Gastroesophageal sphincter (tissue), 4 donors: ENCODE data around the gene DLGAP4. TPM values are rescaled to one million over a fixed set of nuclear protein-coding genes. Genes with fewer than 3 reads are reported as not detected.

Source experiments
- ATAC-seq: fragments of 150-250 bp; one replicate; pipeline ENCODE4 v1.9.1; 2016; ENCODE audit warnings: mild to moderate bottlenecking, moderate library complexity
- H3K27ac ChIP-seq, 4 donors: fragments of 200-600 bp; sonication (generic) in 3 of 4; 1 replicate in 3 of 4; 2 replicates in 1 of 4; pipeline ENCODE4 v1.5.1; 2016 to 2019
- H3K27me3 ChIP-seq: fragments of 200-600 bp; sonication (generic); one replicate; pipeline ENCODE4 v1.5.1; 2019
- H3K36me3 ChIP-seq, 2 donors: fragments of 200-600 bp; sonication (generic); one replicate each; pipeline ENCODE4 v1.5.1; 2019; ENCODE audit warnings: control low read depth in 1 of 2
- H3K4me1 ChIP-seq, 3 donors: fragments of 200-600 bp; sonication (generic); 1 replicate in 2 of 3; 2 replicates in 1 of 3; pipeline ENCODE4 v1.5.1; 2016 to 2019; ENCODE audit warnings: control low read depth in 2 of 3
- H3K4me3 ChIP-seq, 2 donors: fragments of 200-600 bp; sonication (generic); one replicate each; pipeline ENCODE4 v1.5.1; 2019; ENCODE audit warnings: mild to moderate bottlenecking in 1 of 2, moderate library complexity in 1 of 2
- H3K9me3 ChIP-seq, 3 donors: fragments of 200-600 bp; sonication (generic); one replicate each; pipeline ENCODE4 v1.5.1; 2017 to 2019; ENCODE audit warnings: control low read depth in 2 of 3
- EP300 ChIP-seq: sonication (generic); formaldehyde crosslinking; IDR thresholded peaks from one replicate; pipeline ENCODE4 v1.6.1; 2017; ENCODE audit warnings: antibody characterized with exemption, mild to moderate bottlenecking
- POLR2A ChIP-seq, 2 donors: fragments of 450-650 bp; IDR thresholded peaks; one replicate each; pipeline ENCODE4 v1.6.1; 2017; ENCODE audit warnings: antibody characterized with exemption in 2 of 2, mild to moderate bottlenecking in 2 of 2, moderate library complexity in 1 of 2
- POLR2AphosphoS5 ChIP-seq: sonication (generic); formaldehyde crosslinking; IDR thresholded peaks from one replicate; pipeline ENCODE4 v1.6.1; 2017; ENCODE audit warnings: antibody characterized with exemption
- WGBS, 2 donors: methylation state at CpG; one replicate each; pipeline ENCODE4 v1.1.5; 2018; ENCODE audit warnings: low coverage in 1 of 2; 5-methylcytosine and 5-hydroxymethylcytosine counted together
- total RNA-seq, 4 donors: library from RNA; depleted of rRNA; stranded (reverse); fragments of >200 nt; gene quantifications; one replicate each; pipeline ENCODE4 v1.1.0, GENCODE V29; 2016
- TF ChIP-seq, protein P1 (sequence below), 4 experiments: fragments of 200-600 bp in 2 of 4; fragments of 450-650 bp in 2 of 4; sonication (generic) in 1 of 4; IDR thresholded peaks; one replicate each; pipeline ENCODE4 v1.5.1; 2017 to 2019; ENCODE audit warnings: antibody characterized with exemption in 4 of 4, mild to moderate bottlenecking in 2 of 4, moderate library complexity in 2 of 4

The DLGAP4 gene
- total RNA-seq, 4 donors from 2014 or later, result 35.5 to 76.1 (median 42.2) TPM

DNA sequence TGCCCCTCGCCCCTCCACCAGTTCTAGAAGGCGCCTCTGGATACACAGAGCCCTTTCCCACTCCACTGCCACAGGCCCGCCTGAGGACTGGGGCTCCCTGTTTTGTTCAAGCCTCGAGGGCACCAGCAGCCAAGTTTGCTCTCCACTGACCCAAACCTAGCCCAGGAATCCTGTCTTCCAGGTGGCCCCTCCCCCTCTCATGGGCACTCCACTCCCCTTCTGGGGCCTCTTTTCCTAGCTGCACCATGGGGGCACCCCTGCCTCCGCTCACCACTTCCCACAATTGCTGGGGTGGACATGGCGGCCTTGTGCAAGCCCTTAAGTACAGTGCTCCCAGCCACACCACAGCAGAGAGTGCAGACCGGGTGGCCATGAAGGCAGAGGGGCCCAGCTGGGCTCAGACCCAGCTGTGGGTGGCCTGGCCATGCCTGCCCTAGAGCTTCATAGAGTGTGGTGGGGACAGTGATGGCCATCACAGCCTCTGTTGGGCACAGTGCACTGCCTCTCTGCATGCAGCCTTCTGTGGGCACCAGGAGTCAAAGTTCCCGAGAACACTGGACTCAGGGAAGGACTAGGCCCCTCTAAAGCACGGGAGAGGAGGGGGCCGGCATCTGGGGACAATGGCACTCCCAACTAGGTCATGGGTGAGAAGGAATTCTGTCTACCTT lies 236.5 kb downstream of the DLGAP4 start:
- H3K36me3 ChIP-seq, result peaks cover 0 to 31% of the 10 kb centered on the region in 2 donors
- H3K27ac ChIP-seq, result peak overlapping the region; percentile 93 to 98 (median 98)
- peaks cover 0 to 98% (median 21%) of the 10 kb centered on the region in 3 donors for H3K4me1 ChIP-seq
- ATAC-seq, result no peak
- TF ChIP-seq, protein P1, sequence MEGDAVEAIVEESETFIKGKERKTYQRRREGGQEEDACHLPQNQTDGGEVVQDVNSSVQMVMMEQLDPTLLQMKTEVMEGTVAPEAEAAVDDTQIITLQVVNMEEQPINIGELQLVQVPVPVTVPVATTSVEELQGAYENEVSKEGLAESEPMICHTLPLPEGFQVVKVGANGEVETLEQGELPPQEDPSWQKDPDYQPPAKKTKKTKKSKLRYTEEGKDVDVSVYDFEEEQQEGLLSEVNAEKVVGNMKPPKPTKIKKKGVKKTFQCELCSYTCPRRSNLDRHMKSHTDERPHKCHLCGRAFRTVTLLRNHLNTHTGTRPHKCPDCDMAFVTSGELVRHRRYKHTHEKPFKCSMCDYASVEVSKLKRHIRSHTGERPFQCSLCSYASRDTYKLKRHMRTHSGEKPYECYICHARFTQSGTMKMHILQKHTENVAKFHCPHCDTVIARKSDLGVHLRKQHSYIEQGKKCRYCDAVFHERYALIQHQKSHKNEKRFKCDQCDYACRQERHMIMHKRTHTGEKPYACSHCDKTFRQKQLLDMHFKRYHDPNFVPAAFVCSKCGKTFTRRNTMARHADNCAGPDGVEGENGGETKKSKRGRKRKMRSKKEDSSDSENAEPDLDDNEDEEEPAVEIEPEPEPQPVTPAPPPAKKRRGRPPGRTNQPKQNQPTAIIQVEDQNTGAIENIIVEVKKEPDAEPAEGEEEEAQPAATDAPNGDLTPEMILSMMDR (IDR thresholded peaks at IDR 0.05), result no peak
- TF ChIP-seq EP300 (no peak), POLR2A (IDR thresholded peaks at IDR 0.05) (no peak), POLR2AphosphoS5 (no peak)
- H3K9me3 ChIP-seq, result no peaks in the 10 kb centered on the region
- 25% methylated on average over 4 of the region's 10 CpGs; no CpG with 5 or more reads in 1 of the 2 donors for WGBS, 2 donors
- peak overlapping the region; percentile 90 to 92 for H3K4me3 ChIP-seq
- H3K27me3 ChIP-seq, result no peaks in the 10 kb centered on the region

DNA sequence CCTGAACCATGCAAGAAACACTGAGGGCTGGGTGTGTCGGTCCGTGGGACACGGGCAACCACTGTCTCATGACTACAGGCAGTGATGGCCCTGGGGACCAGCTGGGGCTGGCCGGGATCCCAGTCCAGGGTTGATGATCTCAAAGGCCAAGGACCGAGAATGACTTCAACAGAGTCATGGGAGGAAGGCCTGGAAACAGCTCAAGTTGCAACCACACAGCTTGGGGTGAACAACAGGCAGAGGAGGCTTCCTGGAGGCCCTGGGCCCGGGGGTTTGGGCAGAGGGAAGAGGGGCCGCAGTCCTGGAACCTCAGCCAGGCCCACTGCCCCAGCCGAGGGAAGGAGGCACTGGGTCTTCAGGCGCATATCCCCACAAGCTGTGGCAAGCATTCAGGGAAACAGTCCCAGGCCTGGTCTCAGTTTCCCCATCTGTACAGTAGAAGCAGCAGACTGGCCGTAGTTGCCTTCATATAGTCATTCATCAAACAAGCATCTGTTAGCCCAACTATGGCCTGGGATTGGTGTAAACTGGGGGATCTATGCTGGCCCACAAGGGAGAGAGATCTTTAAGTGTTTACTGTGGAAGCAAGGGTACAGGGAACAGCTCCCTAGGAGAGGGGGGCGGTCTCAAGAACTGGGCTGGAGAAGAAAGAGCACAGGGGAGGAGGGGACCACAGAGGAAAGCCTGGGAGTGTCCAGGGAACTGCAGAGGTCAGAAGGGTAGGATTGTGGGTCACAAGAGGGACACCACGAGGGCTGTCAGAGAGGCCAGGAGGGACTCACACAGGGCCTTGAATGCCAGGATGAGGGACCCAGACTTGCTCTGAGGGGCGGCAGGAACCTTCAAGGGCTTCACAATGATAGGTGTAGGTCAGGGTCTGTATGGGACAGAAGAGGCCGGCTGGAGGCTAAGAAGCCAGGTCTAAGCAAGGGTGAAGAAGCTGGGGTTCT lies 237.3 kb downstream of the DLGAP4 start:
- Histone ChIP-seq H3K4me3 (peak overlapping the region; percentile 90 to 92), H3K4me1 (peaks cover 0 to 99% (median 21%) of the 10 kb centered on the region in 3 donors), H3K27me3 (no peaks in the 10 kb centered on the region), H3K27ac (peak overlapping the region; percentile 93 to 98 (median 98)), H3K9me3 (no peaks in the 10 kb centered on the region), H3K36me3 (peaks cover 0 to 39% of the 10 kb centered on the region in 2 donors)
- ATAC-seq, result peak; percentile 30
- WGBS, 2 donors, result 0 to 18% methylated on average over 2 of the region's 14 CpGs
- TF ChIP-seq POLR2AphosphoS5, result peak; percentile 41
- TF ChIP-seq, protein P1 (IDR thresholded peaks at IDR 0.05), result no peak

DNA sequence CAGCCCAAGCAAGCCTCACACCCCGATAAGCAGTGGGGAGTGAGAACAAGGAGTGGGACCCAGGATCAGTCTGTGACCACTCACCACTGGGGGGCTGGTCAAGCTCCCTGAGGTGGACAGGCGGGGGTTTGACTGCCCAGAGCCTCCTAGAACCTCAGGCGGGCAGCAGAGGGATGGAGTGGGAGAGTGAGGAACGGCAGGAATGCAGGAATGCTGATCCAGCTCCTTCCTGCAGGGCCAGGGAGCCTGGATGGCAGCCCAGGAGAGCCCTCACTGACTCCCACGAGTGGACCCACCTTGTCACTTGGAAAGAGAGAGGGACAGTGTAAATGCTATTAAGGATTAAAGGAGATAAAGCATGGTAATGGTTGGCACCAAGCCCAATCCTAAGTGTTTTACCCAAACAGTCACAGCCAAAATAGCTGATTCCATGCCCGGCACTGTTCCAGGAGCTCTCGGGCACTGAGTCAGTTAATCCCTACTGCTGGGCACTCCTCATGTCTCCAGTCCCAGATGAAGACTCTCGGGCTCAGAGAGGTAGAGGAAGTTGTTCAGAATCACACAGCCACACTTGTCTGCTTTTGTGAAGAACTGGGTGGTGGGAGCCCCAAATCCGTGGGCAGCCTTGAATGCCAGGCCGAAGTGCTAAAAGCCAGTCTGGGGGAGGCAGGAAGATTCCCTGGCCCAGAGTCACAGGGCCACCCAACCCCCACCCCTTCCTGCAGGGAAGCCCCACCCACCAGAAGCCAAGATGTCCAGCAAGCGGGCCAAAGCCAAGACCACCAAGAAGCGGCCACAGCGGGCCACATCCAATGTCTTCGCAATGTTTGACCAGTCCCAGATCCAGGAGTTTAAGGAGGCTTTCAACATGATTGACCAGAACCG lies 238.2 kb downstream of the DLGAP4 start:
- Histone ChIP-seq H3K9me3 (no peaks in the 10 kb centered on the region), H3K4me3 (peak overlapping the region; percentile 90 to 92), H3K27ac (peak overlapping the region; percentile 93 to 98 (median 98)), H3K4me1 (peaks cover 0 to 99% (median 21%) of the 10 kb centered on the region in 3 donors), H3K27me3 (no peaks in the 10 kb centered on the region), H3K36me3 (peaks cover 0 to 48% of the 10 kb centered on the region in 2 donors)
- TF ChIP-seq EP300 (no peak), POLR2AphosphoS5 (peak; percentile 91)
- TF ChIP-seq, protein P1 (IDR thresholded peaks at IDR 0.05), result peak in 1 of 4 experiments; percentile 2
- 25 to 38% methylated on average over 2 to 10 of the region's 15 CpGs for whole genome bisulfite sequencing, 2 donors
- ATAC-seq, result peak; percentile 18

DNA sequence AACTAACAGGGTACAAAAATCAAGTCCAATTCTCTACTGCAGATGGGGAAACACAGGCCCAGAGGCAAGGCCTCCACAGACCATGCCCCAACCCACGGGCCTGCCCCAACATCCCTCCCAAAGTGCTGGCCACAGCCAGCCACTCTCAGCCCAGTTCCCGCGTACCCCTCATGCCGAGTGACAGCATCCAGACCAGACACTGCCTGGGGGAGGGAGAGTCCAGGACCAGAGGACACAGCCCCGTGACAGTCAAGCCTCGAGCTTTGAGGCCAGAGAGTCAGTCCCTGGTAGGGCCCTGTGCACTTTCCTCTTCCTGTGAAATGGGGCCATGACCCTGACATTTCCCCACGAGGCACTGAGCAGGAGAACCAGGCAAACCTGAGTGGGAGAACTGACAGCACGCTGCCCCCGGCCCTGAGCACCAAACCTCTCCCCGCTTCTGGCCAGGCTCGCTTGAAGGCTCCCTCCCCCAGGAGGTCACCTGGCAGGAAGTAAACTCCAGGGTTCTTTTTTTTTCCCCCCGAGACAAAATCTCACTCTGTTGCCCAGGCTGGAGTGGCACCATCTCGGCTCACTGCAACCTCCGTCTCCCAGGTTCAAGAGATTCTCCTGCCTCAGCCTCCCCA lies 240.1 kb downstream of the DLGAP4 start:
- peaks cover 0 to 99% (median 21%) of the 10 kb centered on the region in 3 donors for H3K4me1 ChIP-seq
- H3K9me3 ChIP-seq, result no peaks in the 10 kb centered on the region
- no peaks in the 10 kb centered on the region for H3K27me3 ChIP-seq
- ATAC-seq, result no peak
- TF ChIP-seq EP300, result no peak
- TF ChIP-seq, protein P1 (IDR thresholded peaks at IDR 0.05), result no peak
- TF ChIP-seq POLR2AphosphoS5, result no peak
- peak overlapping the region in 1 of 2 donors; percentile 90 for H3K4me3 ChIP-seq
- H3K27ac ChIP-seq, result peak overlapping the region in 3 of 4 donors; percentile 93 to 98 (median 97)
- peaks cover 0 to 53% of the 10 kb centered on the region in 2 donors for H3K36me3 ChIP-seq
- 20 to 31% methylated on average over 2 to 3 of the region's 14 CpGs for WGBS, 2 donors
